ENCODE results near the gene ATP9B.

Gene ATP9B

GRCh38 chr18:79335833-79336360 lies 266.7 kb downstream of the ATP9B start:
- DNase-seq = no peak

DNA sequence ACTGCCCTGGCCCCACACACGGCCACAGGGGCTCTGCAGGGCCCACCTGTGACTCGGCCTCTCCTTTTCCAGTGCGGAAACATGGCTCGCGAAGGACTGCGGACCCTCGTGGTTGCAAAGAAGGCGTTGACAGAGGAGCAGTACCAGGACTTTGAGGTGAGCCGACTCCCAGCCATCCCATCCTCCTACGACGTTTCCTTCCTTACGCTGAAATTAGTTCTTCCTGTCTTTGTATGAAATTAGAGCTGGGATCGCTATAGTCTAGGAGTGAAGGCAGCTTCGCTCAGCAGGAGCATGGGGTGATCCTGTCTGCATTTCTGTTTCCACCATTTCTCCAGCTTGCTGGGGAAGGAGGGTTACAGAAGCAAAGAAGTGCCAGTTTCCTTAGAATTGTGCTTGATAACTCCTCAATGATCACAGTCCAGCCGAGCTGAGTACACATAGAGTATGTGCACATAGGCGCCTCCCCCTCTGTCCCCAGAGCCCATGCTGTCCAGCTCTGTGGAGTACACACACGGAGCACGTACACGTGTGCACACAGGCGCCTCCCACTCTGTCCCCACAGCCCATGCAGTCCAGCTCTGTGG lies 267.5 kb downstream of the ATP9B start:
- DNase-seq = no peak

- DNase-seq = no peak
Measured at GRCh38 chr18:79337184-79337583, 268.0 kb downstream of the ATP9B start.

GRCh38 chr18:79337620-79338019 lies 268.4 kb downstream of the ATP9B start:
- no peak for DNase-seq

GRCh38 chr18:79339094-79339908 lies 270.1 kb downstream of the ATP9B start:
- no peak for DNase-seq

DNA sequence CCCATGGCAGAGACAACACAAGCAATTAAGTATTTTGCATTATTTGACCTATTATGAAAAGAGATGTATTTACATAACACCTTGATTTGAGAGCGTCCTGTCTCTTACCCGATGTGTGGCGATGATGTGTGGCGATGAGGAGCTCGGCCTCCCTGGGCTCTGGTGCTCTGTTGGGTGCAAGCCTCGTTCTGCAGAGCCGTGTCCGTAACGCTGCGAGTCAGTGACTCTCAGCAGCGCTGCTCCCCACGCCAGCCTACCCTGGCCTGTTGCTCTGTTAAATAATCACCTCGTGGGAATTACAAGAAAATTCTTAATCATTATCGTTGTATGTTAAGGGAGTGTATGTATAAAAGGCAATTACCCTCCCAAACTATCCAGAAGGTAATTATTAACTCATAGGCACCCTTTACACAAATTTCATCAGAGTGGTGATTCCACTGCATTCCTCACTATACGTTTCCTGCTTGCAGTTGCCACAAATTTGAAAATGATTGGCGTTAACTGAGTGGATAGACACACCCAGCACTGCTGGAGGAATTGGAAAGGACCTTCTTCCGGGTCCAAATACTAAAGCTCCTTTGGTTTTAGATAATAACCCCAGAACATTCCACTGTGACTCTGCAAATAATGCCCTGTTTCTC lies 274.5 kb downstream of the ATP9B start:
- no peak for DNase-seq

- no peak for DNase-seq
Measured at GRCh38 chr18:79344208-79344581, 275.0 kb downstream of the ATP9B start.

DNA sequence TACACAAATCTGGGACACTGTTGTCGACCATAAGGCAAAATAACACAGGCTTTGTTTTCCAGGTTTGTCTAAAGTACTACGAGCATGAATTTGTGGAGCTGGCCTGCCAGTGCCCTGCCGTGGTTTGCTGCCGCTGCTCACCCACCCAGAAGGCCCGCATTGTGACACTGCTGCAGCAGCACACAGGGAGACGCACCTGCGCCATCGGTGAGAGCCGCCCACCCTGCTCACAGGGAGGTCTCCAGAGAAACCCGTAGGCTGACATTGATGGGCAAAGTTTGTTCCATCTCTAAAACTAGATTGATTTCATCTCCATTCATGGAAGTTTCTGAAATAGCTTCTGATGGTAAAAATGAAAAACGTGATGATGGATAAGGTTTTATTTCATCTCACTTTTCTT lies 276.2 kb downstream of the ATP9B start:
- DNase-seq = no peak

DNA sequence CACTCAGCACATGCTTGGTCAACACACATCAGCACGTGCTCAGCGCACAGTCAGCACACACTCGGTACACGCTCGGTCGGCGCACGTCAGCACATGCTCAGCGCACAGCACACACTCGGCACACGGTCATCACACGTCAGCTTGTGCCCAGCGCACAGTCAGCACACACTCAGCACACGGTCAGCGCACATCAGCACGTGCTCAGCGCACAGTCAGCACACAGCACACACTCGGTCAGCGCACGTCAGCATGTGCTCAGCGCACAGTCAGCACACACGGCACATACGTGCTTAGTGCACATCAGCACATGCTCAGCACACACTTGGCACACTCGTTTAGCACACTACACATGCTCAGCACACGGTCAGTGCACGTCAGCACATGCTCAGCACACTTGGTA lies 276.8 kb downstream of the ATP9B start:
- no peak for DNase-seq

GRCh38 chr18:79348066-79348465 lies 278.9 kb downstream of the ATP9B start:
- no peak for DNase-seq

GRCh38 chr18:79352432-79352831 lies 283.2 kb downstream of the ATP9B start:
- no peak for DNase-seq

DNA sequence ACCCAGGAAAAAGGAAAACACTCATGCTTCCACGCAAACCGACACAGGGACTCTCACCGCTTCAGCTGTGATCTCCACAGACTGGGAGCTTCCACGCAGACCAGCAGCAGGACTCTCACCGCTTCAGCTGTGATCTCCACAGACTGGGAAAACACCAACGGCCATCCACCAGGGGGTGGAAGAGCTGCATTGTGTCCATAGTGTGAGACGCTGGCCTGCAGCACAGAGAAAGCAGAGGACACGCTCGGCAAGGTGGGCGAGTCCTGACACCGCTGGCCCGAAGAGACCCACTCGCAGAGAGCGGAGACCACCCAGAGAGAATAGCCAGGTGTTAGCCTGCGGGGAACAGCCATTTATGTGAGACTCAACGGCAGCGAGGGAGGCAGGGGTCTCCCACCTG lies 284.1 kb downstream of the ATP9B start:
- no peak for DNase-seq

GRCh38 chr18:79354350-79354749 lies 285.2 kb downstream of the ATP9B start:
- no peak for DNase-seq

DNA sequence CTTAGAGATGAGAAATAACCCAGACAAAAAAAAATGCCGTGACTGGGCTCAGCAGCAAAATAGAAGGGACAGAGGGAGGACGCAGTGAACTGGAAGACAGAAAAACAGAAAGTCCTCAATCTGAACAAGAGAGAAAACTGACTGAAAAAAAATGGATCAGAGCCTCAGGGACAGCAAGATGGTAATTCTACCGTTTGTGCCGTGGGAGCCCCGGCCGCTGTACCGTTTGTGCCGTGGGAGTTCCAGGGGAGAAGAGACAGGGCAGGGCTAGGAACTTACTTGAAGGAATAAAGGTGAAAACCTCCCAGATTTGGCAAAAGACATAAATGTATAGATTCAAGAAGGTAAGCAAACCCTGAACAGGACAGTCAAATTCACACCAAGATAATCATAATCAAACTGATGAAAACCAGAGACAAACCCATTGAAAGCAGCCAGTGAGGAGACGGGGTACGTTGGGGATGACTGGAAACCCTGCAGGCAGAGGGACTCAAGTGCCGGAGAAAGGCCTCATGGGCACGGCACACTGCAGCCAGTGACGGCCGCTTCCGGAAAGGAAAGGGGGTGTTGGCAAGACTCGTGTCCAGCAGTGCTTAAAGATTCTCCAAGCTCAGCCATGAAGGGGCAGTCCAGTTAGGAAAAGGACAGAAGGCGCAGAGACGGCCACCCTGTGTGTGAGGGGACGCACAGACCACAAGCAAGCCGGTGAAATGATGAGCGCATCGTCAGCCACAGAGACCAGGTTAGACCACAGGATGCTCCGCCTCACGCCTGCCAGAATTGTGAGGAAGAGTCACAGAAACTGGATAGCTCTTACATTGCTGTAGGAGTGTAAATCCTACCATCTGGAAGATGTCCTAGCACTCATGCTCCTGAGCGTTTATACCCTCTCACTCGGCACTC lies 286.5 kb downstream of the ATP9B start:
- DNase-seq = no peak

- no peak for DNase-seq
Measured at GRCh38 chr18:79356435-79356834, 287.2 kb downstream of the ATP9B start.

GRCh38 chr18:79360933-79361332 lies 291.7 kb downstream of the ATP9B start:
- no peak for DNase-seq

GRCh38 chr18:79361766-79362522 lies 292.8 kb downstream of the ATP9B start:
- no peak for DNase-seq

GRCh38 chr18:79365701-79366100 lies 296.5 kb downstream of the ATP9B start:
- peak; percentile 41 for DNase-seq

DNA sequence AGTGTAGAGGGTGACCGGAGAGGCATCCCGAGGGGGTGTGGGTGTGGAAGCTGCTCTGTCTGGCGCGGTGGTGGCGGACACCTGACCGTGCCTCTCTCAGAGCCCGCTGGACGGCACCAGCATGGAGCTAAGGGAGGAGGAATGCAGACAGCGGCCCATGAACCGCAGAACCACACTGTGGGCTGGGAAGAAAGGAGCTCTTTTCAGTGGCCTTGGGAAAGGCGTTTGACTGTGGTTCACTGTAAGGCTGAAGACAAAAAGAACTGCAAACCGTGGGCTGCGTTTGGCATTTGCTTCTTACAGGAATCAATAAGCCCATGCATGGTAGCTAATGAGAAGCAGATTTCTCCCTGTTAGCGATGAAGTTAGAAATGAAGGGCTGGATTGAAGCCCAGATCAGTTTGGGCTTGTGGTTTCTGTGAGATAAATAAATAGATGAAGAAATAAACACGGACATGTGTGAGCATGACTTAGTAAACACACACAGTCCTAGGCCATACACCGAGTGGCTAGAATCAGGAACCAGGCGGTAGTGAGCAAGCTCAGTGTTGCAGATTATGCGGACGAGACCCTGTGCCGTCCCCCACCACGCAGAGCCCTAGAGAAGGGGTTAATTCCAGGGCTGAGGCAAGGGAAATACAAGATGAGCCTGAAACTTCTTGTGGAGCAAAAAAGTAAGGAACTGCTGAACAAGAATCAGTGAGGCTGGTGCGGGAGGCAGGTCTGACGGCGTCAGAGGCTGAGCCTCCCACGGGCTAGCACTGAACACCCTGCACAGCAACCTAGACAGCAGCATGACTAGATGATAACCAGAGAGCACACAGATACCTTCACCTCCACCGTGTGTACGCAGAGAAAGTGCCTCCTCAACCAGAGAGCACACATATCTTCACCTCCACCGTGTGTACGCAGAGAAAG lies 297.2 kb downstream of the ATP9B start:
- DNase-seq = peak; percentile 34

DNA sequence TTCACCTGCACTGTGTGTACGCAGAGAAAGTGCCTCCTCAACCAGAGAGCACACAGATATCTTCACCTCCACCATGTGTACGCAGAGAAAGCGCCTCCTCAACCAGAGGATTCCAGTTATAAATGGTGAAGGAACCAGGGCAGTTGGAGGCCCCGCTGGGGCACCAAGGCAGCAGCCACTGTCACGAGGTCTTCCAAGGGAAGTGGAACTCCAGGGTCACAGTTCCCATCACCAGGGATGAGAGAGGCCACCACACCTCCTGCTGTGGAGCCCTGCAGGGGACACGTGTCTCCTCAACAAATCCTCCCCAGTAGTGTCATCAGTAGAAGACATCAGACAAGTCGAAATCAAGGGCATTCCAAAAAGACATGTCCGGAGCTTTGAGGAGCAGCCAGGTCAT lies 298.3 kb downstream of the ATP9B start:
- DNase-seq = peak; percentile 39

DNA sequence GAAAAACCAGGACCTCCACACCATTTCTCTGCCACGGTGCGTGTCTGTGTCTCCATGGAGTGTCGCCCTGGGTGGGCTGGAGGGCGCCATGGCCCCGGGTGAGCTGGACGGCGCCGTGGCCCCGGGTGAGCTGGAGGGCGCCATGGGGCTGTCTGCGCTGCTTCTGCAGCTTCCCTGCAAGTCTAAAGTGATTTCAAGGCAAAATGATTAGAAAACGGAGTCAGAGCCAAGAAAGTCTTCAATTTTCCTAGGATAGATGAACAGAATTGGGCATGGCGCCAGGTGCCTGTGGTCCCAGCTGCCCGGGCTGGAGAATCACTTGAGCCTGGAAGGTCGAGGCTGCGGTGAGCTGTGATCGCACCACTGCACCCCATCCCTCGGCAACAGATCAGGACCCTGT lies 298.8 kb downstream of the ATP9B start:
- DNase-seq = no peak

Measured in activated CD8-positive, alpha-beta memory T cell treated with anti-CD3 and anti-CD28 coated beads, Interleukin-2, amount 50 U/mL, for 48 hours (primary cell).